GM21528 (cell line): ENCODE data around the gene SLC28A1.

ENCODE experiments used
- ATAC-seq: cut with Tn5 transposase; IDR thresholded peaks from one replicate; pipeline ENCODE4 v1.9.1; 2021; ENCODE audit warnings: mild to moderate bottlenecking, moderate library complexity; ENCODE audit not compliant: unreplicated experiment, low FRiP score

Gene SLC28A1

GRCh38 chr15:84929795-84930603 lies 45.5 kb downstream of the SLC28A1 start:
- no peak for ATAC-seq

- ATAC-seq: no peak
Measured at GRCh38 chr15:84934942-84935729, 50.7 kb downstream of the SLC28A1 start.

- ATAC-seq: no peak
Measured at GRCh38 chr15:84937144-84937543, 52.7 kb downstream of the SLC28A1 start.

GRCh38 chr15:84938726-84939125 lies 54.3 kb downstream of the SLC28A1 start:
- ATAC-seq: no peak

- no peak for ATAC-seq
Measured at GRCh38 chr15:84940399-84940798, 55.9 kb downstream of the SLC28A1 start.

- no peak for ATAC-seq
Measured at GRCh38 chr15:84942456-84942855, 58.0 kb downstream of the SLC28A1 start.

- no peak for ATAC-seq
Measured at GRCh38 chr15:84944311-84944710, 59.8 kb downstream of the SLC28A1 start.

- ATAC-seq: no peak
Measured at GRCh38 chr15:84944861-84945260, 60.4 kb downstream of the SLC28A1 start.

- no peak for ATAC-seq
Measured at GRCh38 chr15:84946772-84947489, 62.5 kb downstream of the SLC28A1 start.

- ATAC-seq: no peak
Measured at GRCh38 chr15:84947947-84948830, 63.7 kb downstream of the SLC28A1 start.

GRCh38 chr15:84949043-84949442 lies 64.6 kb downstream of the SLC28A1 start:
- no peak for ATAC-seq

- no peak for ATAC-seq
Measured at GRCh38 chr15:84949845-84950569, 65.5 kb downstream of the SLC28A1 start.

- ATAC-seq: no peak
Measured at GRCh38 chr15:84950570-84951111, 66.2 kb downstream of the SLC28A1 start.

GRCh38 chr15:84951736-84952135 lies 67.3 kb downstream of the SLC28A1 start:
- ATAC-seq: no peak

GRCh38 chr15:84953136-84953535 lies 68.7 kb downstream of the SLC28A1 start:
- ATAC-seq: no peak

GRCh38 chr15:84953726-84954125 lies 69.3 kb downstream of the SLC28A1 start:
- no peak for ATAC-seq

- ATAC-seq: no peak
Measured at GRCh38 chr15:84955089-84955848, 70.8 kb downstream of the SLC28A1 start.

- no peak for ATAC-seq
Measured at GRCh38 chr15:84956199-84956598, 71.7 kb downstream of the SLC28A1 start.
